ENCODE results near the gene PTPRN2.

Gene PTPRN2

DNA sequence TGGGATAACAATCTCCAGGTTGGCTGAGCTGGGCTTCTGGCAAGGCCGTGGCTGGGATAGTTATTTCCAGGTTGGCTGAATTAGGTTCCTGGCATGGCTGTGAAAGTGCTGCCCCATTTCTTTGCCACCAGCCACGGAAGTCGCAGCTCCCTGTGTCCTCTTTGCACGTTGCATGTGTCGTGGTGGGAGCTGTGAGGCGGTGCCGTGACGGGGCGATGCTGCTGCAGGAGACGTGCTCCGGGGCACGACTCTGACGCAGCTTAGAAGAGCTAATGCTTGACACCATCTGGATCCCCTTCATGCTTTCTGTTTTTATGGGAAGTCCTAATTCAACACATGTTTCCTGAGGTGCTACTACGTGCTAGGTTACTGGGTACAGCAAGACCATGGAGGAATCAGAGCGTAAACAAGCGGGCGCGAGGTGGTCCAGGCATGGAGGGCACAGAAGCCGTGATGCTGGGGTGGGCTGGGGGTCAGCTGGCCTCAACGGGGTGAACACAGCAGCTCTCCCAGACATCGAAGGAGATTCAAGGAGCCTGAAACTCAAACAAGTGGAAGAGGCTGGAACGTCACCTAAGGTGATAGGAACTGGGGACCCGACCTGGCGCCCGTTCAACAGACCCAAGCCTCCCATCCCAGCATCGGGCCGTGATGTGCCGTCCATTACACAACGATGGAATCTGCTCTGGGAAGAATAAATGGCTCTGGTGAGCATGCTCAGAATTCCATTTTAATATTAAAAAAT is 843.7 kb downstream of the PTPRN2 start:
- TF ChIP-seq FOXM1 (IDR thresholded peaks at IDR 0.05; ENCODE audit: borderline replicate concordance): no peak
- TF ChIP-seq FOXK2 (IDR thresholded peaks at IDR 0.05): no peak
- no peak for TF ChIP-seq BHLHE40 (IDR thresholded peaks at IDR 0.05; ENCODE audit: borderline replicate concordance)
- TF ChIP-seq ZNF384 (IDR thresholded peaks at IDR 0.05): no peak
- no peak for TF ChIP-seq HDGF (IDR thresholded peaks at IDR 0.05; ENCODE audit: borderline replicate concordance)
- no peak for TF ChIP-seq SP1 (IDR thresholded peaks at IDR 0.05)
- TF ChIP-seq NFRKB (IDR thresholded peaks at IDR 0.05): no peak
- TF ChIP-seq SUZ12 (IDR thresholded peaks at IDR 0.05): no peak
- TF ChIP-seq FOXA1 (IDR thresholded peaks at IDR 0.05): no peak
- ChIA-PET CTCF (no interaction called here), POLR2A (no interaction called here)
- no peak for DNase-seq (ENCODE audit: extremely low spot score)

DNA sequence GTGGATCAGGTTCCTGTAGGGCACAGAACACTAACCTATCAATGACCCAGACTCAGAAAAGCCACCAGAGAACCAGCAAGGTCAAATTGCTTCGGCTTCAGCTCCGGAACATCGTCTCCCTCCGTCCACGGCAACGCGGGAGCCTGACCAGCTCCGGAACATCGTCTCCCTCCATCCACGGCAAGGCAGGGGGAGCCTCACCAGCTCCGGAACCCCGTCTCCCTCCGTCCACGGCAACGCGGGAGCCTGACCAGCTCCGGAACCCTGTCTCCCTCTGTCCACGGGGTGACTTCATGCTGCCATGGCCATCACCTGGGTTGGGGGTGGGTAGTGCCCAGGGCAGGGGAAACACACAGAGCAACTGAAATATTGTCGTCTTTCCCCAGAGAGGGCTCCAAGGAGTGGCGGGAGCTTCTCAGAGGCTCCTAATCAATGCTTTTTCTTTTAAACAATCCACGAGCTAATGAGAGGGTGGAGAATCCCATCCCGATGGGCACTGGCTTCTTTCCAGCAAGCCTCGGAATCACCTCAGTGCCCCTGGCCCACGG is 847.3 kb downstream of the PTPRN2 start:
- POLR2A ChIA-PET: no interaction called here
- TF ChIP-seq ARNT (IDR thresholded peaks at IDR 0.05): no peak
- no peak for TF ChIP-seq TARDBP (IDR thresholded peaks at IDR 0.05)
- TF ChIP-seq LEF1 (IDR thresholded peaks at IDR 0.05; ENCODE audit: borderline replicate concordance): no peak
- TF ChIP-seq SUZ12 (IDR thresholded peaks at IDR 0.05): no peak
- no peak for TF ChIP-seq ZNF384 (IDR thresholded peaks at IDR 0.05)
- TF ChIP-seq HDGF (IDR thresholded peaks at IDR 0.05; ENCODE audit: borderline replicate concordance): no peak
- TF ChIP-seq NFRKB (IDR thresholded peaks at IDR 0.05): no peak
- no peak for TF ChIP-seq BHLHE40 (IDR thresholded peaks at IDR 0.05; ENCODE audit: borderline replicate concordance)
- no peak for TF ChIP-seq FOXA1 (IDR thresholded peaks at IDR 0.05)
- no peak for TF ChIP-seq L3MBTL2 (conservative IDR thresholded peaks at IDR 0.05)
- CTCF ChIA-PET: no interaction called here
- DNase-seq (ENCODE audit: extremely low spot score): no peak

DNA sequence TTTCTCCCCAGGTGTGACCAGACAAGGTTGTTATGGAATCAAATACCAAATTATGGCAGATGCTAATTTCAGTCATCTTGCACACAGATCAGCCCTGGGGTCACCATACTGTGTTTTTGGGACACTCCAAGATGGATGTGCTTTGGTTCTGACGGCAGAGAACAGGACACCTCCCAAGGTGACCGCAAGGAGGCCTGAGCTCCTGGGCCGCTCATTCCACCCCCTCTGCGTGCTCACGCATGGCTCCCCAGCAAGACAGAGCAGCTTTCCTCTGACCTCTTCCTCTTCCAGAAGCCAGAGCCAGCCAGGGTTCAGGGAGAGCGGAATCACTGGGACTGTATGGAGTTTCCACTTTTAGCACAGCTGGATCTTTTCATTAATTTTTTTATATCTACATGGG is 848.0 kb downstream of the PTPRN2 start:
- TF ChIP-seq FOXK2 (IDR thresholded peaks at IDR 0.05) (no peak), SUZ12 (IDR thresholded peaks at IDR 0.05) (no peak), ELF4 (IDR thresholded peaks at IDR 0.05) (no peak), ZNF384 (IDR thresholded peaks at IDR 0.05) (no peak), TARDBP (IDR thresholded peaks at IDR 0.05) (no peak), HDGF (IDR thresholded peaks at IDR 0.05; ENCODE audit: borderline replicate concordance) (no peak), SP1 (IDR thresholded peaks at IDR 0.05) (no peak), LEF1 (IDR thresholded peaks at IDR 0.05; ENCODE audit: borderline replicate concordance) (no peak), CTBP1 (IDR thresholded peaks at IDR 0.05; ENCODE audit: borderline replicate concordance) (no peak), ARNT (IDR thresholded peaks at IDR 0.05) (no peak), BHLHE40 (IDR thresholded peaks at IDR 0.05; ENCODE audit: borderline replicate concordance) (no peak)
- TF ChIP-seq, protein P1, sequence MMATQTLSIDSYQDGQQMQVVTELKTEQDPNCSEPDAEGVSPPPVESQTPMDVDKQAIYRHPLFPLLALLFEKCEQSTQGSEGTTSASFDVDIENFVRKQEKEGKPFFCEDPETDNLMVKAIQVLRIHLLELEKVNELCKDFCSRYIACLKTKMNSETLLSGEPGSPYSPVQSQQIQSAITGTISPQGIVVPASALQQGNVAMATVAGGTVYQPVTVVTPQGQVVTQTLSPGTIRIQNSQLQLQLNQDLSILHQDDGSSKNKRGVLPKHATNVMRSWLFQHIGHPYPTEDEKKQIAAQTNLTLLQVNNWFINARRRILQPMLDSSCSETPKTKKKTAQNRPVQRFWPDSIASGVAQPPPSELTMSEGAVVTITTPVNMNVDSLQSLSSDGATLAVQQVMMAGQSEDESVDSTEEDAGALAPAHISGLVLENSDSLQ (IDR thresholded peaks at IDR 0.05): no peak
- CTCF ChIA-PET: no interaction called here
- POLR2A ChIA-PET: no interaction called here
- no peak for DNase-seq (ENCODE audit: extremely low spot score)

DNA sequence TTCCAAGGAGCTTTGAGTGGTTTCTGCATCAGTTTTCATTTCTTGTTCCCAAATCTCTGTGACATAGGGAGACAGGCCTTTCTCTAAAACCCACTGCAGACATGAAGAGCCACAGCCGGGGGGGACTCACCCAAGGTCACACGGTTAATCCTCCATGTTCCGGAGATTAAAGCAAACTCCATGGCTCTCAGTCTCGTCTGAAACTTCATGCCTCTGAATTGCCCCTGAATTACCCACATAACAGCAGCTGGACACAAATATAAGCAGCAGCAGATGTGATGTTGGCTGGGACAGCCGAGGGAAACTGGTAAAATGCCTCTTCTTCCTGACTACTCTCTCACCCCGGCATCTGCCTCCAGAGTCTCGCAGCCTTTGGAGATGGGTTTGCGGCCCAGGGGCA is 848.6 kb downstream of the PTPRN2 start:
- no peak for DNase-seq (ENCODE audit: extremely low spot score)
- TF ChIP-seq HDGF (IDR thresholded peaks at IDR 0.05; ENCODE audit: borderline replicate concordance) (no peak), NFRKB (IDR thresholded peaks at IDR 0.05) (no peak), SUZ12 (IDR thresholded peaks at IDR 0.05) (no peak), FOXK2 (IDR thresholded peaks at IDR 0.05) (no peak), BHLHE40 (IDR thresholded peaks at IDR 0.05; ENCODE audit: borderline replicate concordance) (no peak)
- CTCF ChIA-PET: interaction anchor here (1.1 kb wide), 1 partner anchor 19 kb away, joined by 3 read pairs; no protein-coding TSS in a partner anchor
- POLR2A ChIA-PET: no interaction called here

DNA sequence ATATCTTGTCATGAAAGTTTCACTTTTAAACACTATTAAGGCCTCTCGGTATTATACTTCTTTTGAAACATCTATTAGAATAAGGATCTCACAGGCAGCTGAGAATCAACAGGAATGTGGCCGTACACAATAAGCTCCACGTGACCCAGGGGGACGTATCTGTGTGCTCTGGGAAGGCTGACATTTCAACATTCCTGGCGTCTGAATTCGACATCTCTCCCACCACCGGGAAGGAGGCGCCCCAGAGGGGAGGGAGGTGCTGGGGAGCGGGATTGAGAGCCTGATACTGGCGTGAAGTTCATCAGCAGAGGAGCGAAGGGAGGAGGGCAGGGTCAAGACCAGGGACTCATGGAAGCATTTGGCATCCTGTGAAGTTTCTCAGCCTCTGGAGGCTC is 849.6 kb downstream of the PTPRN2 start:
- TF ChIP-seq HDGF (IDR thresholded peaks at IDR 0.05; ENCODE audit: borderline replicate concordance) (no peak), ARNT (IDR thresholded peaks at IDR 0.05) (no peak), ELF4 (IDR thresholded peaks at IDR 0.05) (no peak), SP1 (IDR thresholded peaks at IDR 0.05) (no peak), ZNF384 (IDR thresholded peaks at IDR 0.05) (no peak), LEF1 (IDR thresholded peaks at IDR 0.05; ENCODE audit: borderline replicate concordance) (no peak), CTBP1 (IDR thresholded peaks at IDR 0.05; ENCODE audit: borderline replicate concordance) (no peak), FOXA1 (IDR thresholded peaks at IDR 0.05) (no peak), SUZ12 (IDR thresholded peaks at IDR 0.05) (no peak), TARDBP (IDR thresholded peaks at IDR 0.05) (no peak), NFRKB (IDR thresholded peaks at IDR 0.05) (no peak), FOXM1 (IDR thresholded peaks at IDR 0.05; ENCODE audit: borderline replicate concordance) (no peak)
- ChIA-PET CTCF (interaction anchor here (1.1 kb wide), 1 partner anchor 18 kb away, joined by 3 read pairs; no protein-coding TSS in a partner anchor), POLR2A (no interaction called here)
- no peak for DNase-seq (ENCODE audit: extremely low spot score)

DNA sequence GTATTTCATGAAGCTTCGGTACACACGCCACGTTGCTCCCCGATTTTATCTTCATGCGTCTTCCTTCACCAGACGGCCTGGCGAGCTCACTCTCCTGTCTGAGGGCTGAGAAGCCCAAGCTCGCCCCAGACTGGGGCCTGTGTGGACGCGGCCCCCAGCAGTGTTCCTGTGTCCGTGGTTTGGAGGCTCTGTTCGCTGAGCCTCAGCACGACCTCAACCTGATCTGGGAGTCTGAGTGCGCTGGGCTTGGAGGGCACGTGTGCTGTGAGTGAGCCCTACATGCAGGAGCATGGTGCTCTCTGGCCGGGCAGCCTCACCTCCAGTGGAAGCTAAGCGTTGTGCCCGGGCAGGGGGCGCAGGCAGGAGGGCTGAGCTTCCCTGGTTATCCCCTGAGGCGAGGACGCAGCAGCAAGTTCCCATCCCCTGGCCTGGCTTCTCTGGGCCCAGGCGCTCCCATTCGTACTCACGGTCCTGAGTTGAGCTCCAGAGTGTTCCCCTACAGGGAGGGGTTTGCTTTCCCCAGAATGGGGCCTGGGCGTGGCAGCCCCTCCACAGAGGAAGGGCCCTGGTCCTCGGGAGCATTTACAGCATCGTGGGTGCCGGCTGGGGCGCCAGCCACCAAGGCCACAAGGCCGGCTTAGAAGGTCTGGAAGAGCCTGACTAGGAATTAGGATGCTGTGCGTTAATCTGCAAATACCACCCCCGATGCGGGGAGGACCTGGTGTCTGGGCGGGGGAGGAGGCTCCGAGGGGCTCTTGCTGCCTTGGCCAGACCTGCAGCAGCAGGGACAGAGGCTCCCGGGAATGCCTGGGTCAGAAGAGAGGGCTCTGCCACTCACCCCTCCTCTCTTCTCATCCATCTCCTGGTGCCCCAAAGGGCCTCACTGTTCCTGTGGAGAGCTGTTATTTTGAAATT is 850.2 kb downstream of the PTPRN2 start:
- no peak for DNase-seq (ENCODE audit: extremely low spot score)
- TF ChIP-seq TARDBP (IDR thresholded peaks at IDR 0.05): no peak
- TF ChIP-seq LEF1 (IDR thresholded peaks at IDR 0.05; ENCODE audit: borderline replicate concordance): no peak
- TF ChIP-seq ARNT (IDR thresholded peaks at IDR 0.05): no peak
- no peak for TF ChIP-seq SUZ12 (IDR thresholded peaks at IDR 0.05)
- TF ChIP-seq NFRKB (IDR thresholded peaks at IDR 0.05): no peak
- TF ChIP-seq, protein P1 (IDR thresholded peaks at IDR 0.05): no peak
- TF ChIP-seq FOXK2 (IDR thresholded peaks at IDR 0.05): no peak
- no peak for TF ChIP-seq CTBP1 (IDR thresholded peaks at IDR 0.05; ENCODE audit: borderline replicate concordance)
- no peak for TF ChIP-seq ZNF384 (IDR thresholded peaks at IDR 0.05)
- TF ChIP-seq BHLHE40 (IDR thresholded peaks at IDR 0.05; ENCODE audit: borderline replicate concordance): no peak
- no peak for TF ChIP-seq L3MBTL2 (conservative IDR thresholded peaks at IDR 0.05)
- no peak for TF ChIP-seq HDGF (IDR thresholded peaks at IDR 0.05; ENCODE audit: borderline replicate concordance)
- TF ChIP-seq FOXA1 (IDR thresholded peaks at IDR 0.05): no peak
- no peak for TF ChIP-seq SP1 (IDR thresholded peaks at IDR 0.05)
- TF ChIP-seq ELF4 (IDR thresholded peaks at IDR 0.05): no peak
- TF ChIP-seq FOXM1 (IDR thresholded peaks at IDR 0.05; ENCODE audit: borderline replicate concordance): no peak
- ChIA-PET CTCF (no interaction called here), POLR2A (no interaction called here)
